Lower leg skin (tissue), 3 donors: ENCODE measurements around the gene POLR2I.

Experiments
- CTCF ChIP-seq, 3 donors: fragments of 450-650 bp; IDR thresholded peaks; one replicate each; pipeline ENCODE4 v1.5.1; 2016; ENCODE audit warnings: antibody characterized with exemption in 3 of 3, mild to moderate bottlenecking in 3 of 3, moderate library complexity in 2 of 3
- POLR2A ChIP-seq, 2 donors: fragments of 450-650 bp; IDR thresholded peaks; one replicate each; pipeline ENCODE4 v1.6.1; 2016 to 2017; ENCODE audit warnings: antibody characterized with exemption in 2 of 2, mild to moderate bottlenecking in 1 of 2, moderate library complexity in 1 of 2

GRCh38 chr19:36152352-36153091 lies 37.8 kb upstream of the POLR2I start, which contains the start of gene COX7A1:
- TF ChIP-seq CTCF (IDR thresholded peaks at IDR 0.05) (no peak), POLR2A (IDR thresholded peaks at IDR 0.05) (no peak)
